ENCODE data around the gene PLAAT4. TPM values are rescaled to one million over a fixed set of nuclear protein-coding genes. Genes with fewer than 3 reads are reported as not detected.
A peak's percentile ranks its signal among the peaks of the same experiment; 100 is the strongest.
"Not testable (repeated sequence)": the region's sequence is repeated elsewhere in the genome, so short reads cannot be mapped to it uniquely, and the experiment has no call there.

The PLAAT4 gene
- total RNA-seq, 6 experiments from 2014 or later: 0.43 to 1.9 (median 0.82) TPM; not detected in 1

GRCh38 chr11:63535734-63536133 is 874 bp upstream of the PLAAT4 start:
- Mint-ChIP-seq H3K27ac (no peak overlapping the region), H3K36me3 (ENCODE audit: low read depth) (no peaks in the 10 kb centered on the region), H3K9me3 (no peaks in the 10 kb centered on the region), H3K4me3 (no peak overlapping the region; the same call in 1 of the 2 replicates), H3K27me3 (ENCODE audit: insufficient read depth) (peaks cover 20% of the 10 kb centered on the region), H3K4me1 (ENCODE audit: low read depth) (peaks cover 28% of the 10 kb centered on the region)
- no peak for TF ChIP-seq CTCF (IDR thresholded peaks at IDR 0.05)
- DNase-seq: no peak

GRCh38 chr11:63537293-63538101 is 889 bp downstream of the PLAAT4 start:
- peaks cover 13% of the 10 kb centered on the region for H3K4me1 Mint-ChIP-seq (ENCODE audit: low read depth)
- peak overlapping the region; percentile 85 for H3K4me3 Mint-ChIP-seq
- H3K9me3 Mint-ChIP-seq: no peaks in the 10 kb centered on the region
- no peak for TF ChIP-seq CTCF (IDR thresholded peaks at IDR 0.05)
- no peaks in the 10 kb centered on the region for H3K36me3 Mint-ChIP-seq (ENCODE audit: low read depth)
- H3K27me3 Mint-ChIP-seq (ENCODE audit: insufficient read depth): peaks cover 20% of the 10 kb centered on the region
- H3K27ac Mint-ChIP-seq: 0 out of 2 replicates have a peak overlapping the region, but pooled peaks have one; percentile 14
- no peak for DNase-seq

GRCh38 chr11:63542506-63542905 is 5.9 kb downstream of the PLAAT4 start:
- H3K27ac Mint-ChIP-seq; DNase-seq; H3K9me3 Mint-ChIP-seq; H3K4me3 Mint-ChIP-seq; H3K36me3 Mint-ChIP-seq (ENCODE audit: low read depth); H3K4me1 Mint-ChIP-seq (ENCODE audit: low read depth): not testable (repeated sequence)
- H3K27me3 Mint-ChIP-seq (ENCODE audit: insufficient read depth): peaks cover 18% of the 10 kb centered on the region

GRCh38 chr11:63543711-63544110 is 7.1 kb downstream of the PLAAT4 start:
- DNase-seq: no peak
- Mint-ChIP-seq H3K36me3 (ENCODE audit: low read depth) (no peaks in the 10 kb centered on the region), H3K27ac (no peak overlapping the region), H3K4me1 (ENCODE audit: low read depth) (no peaks in the 10 kb centered on the region), H3K4me3 (no peak overlapping the region), H3K27me3 (ENCODE audit: insufficient read depth) (peaks cover 19% of the 10 kb centered on the region), H3K9me3 (no peaks in the 10 kb centered on the region)
- TF ChIP-seq CTCF (IDR thresholded peaks at IDR 0.05): no peak

GRCh38 chr11:63547061-63547460 is 10.5 kb downstream of the PLAAT4 start:
- Mint-ChIP-seq H3K27me3 (ENCODE audit: insufficient read depth) (peaks cover 22% of the 10 kb centered on the region), H3K4me3 (no peak overlapping the region), H3K27ac (no peak overlapping the region), H3K36me3 (ENCODE audit: low read depth) (no peaks in the 10 kb centered on the region), H3K4me1 (ENCODE audit: low read depth) (no peaks in the 10 kb centered on the region), H3K9me3 (no peaks in the 10 kb centered on the region)
- no peak for TF ChIP-seq CTCF (IDR thresholded peaks at IDR 0.05)
- no peak for DNase-seq

- no peak for TF ChIP-seq CTCF (IDR thresholded peaks at IDR 0.05)
- H3K4me3 Mint-ChIP-seq: no peak overlapping the region
- no peaks in the 10 kb centered on the region for H3K9me3 Mint-ChIP-seq
- H3K27ac Mint-ChIP-seq: no peak overlapping the region
- no peaks in the 10 kb centered on the region for H3K4me1 Mint-ChIP-seq (ENCODE audit: low read depth)
- no peaks in the 10 kb centered on the region for H3K36me3 Mint-ChIP-seq (ENCODE audit: low read depth)
- no peak for DNase-seq
- H3K27me3 Mint-ChIP-seq (ENCODE audit: insufficient read depth): peaks cover 25% of the 10 kb centered on the region
Measured at GRCh38 chr11:63548178-63548577, 11.6 kb downstream of the PLAAT4 start.

All from HFFc6 (cell line).